PC-3 (cell line): Measurements from ENCODE around the gene RGS7. TPM values are rescaled to one million over a fixed set of nuclear protein-coding genes. Genes with fewer than 3 reads are reported as not detected.

Experiments
- ATAC-seq: fragments of 200-7000 bp; cut with Tn5 transposase; 2 replicates; pipeline ENCODE4 v1.9.1; 2020; ENCODE audit warnings: mild to moderate bottlenecking, moderate library complexity
- BruUV-seq: library from RNA; stranded (reverse); fragments of 400-500 nt; replicated peaks from 2 replicates; lab custom pipeline; 2021; lab: Mats Ljungman, UMichigan
- CTCF ChIA-PET: fragments of 300-600 bp; sonication (Branson Sonifier 250); formaldehyde crosslinking; loops from one replicate; lab custom pipeline; 2022; ENCODE audit warnings: antibody characterized with exemption; lab: Charles Lee
- POLR2A ChIA-PET: fragments of 300-600 bp; sonication (Branson Sonifier 250); formaldehyde crosslinking; loops from one replicate; lab custom pipeline; 2022; ENCODE audit warnings: antibody characterized with exemption; ENCODE audit not compliant: unreplicated experiment; lab: Charles Lee
- DNase-seq: peaks from one replicate; pipeline ENCODE4 v3.0.0-alpha.2; 2015
- H2AFZ ChIP-seq: fragments of 300-600 bp; sonication (generic); 2 replicates; pipeline ENCODE4 v1.6.0; 2016; ENCODE audit warnings: antibody characterized with exemption, low read length
- H3F3A ChIP-seq: fragments of 300-600 bp; sonication (generic); one replicate; pipeline ENCODE4 v1.6.0; 2017; ENCODE audit warnings: antibody characterized with exemption, low read length, control low read depth, mild to moderate bottlenecking; ENCODE audit not compliant: unreplicated experiment
- H3K27ac ChIP-seq: fragments of 300-600 bp; sonication (generic); 2 replicates; pipeline ENCODE4 v1.5.1; 2016; ENCODE audit warnings: mild to moderate bottlenecking, low read length
- H3K27me3 ChIP-seq: fragments of 300-600 bp; sonication (generic); 2 replicates; pipeline ENCODE4 v1.6.1; 2016; ENCODE audit warnings: low read length, mixed read lengths
- H3K36me3 ChIP-seq: fragments of 300-600 bp; sonication (generic); 2 replicates; pipeline ENCODE4 v1.6.1; 2016; ENCODE audit warnings: low read depth, mixed run types, low read length, mixed read lengths
- H3K4me1 ChIP-seq: fragments of 300-600 bp; sonication (generic); 2 replicates; pipeline ENCODE4 v1.5.1; 2016; ENCODE audit warnings: low read length; ENCODE audit not compliant: insufficient read depth
- H3K4me2 ChIP-seq: fragments of 300-600 bp; sonication (generic); 2 replicates; pipeline ENCODE4 v1.6.0; 2016; ENCODE audit warnings: low read length
- H3K4me3 ChIP-seq: fragments of 300-600 bp; sonication (generic); 2 replicates; pipeline ENCODE4 v1.5.1; 2016; ENCODE audit warnings: mild to moderate bottlenecking, low read length, mixed read lengths
- H3K79me2 ChIP-seq: fragments of 300-600 bp; sonication (generic); 2 replicates; pipeline ENCODE4 v1.6.1; 2017; ENCODE audit warnings: low read length, mixed read lengths
- H3K9ac ChIP-seq: fragments of 300-600 bp; sonication (generic); 2 replicates; pipeline ENCODE4 v1.6.0; 2016; ENCODE audit warnings: mild to moderate bottlenecking, low read length
- H3K9me2 ChIP-seq: fragments of 300-600 bp; sonication (generic); replicated peaks from 2 replicates; pipeline ENCODE4 v1.6.1; 2016; ENCODE audit warnings: mixed run types, low read length, mixed read lengths
- H3K9me3 ChIP-seq: fragments of 300-600 bp; sonication (generic); 2 replicates; pipeline ENCODE4 v1.6.1; 2016; ENCODE audit warnings: low read length, mixed read lengths
- H4K20me1 ChIP-seq: fragments of 300-600 bp; sonication (generic); 2 replicates; pipeline ENCODE4 v1.6.1; 2016; ENCODE audit warnings: low read length, mixed read lengths
- CTCF ChIP-seq: fragments of 300-600 bp; sonication (generic); conservative IDR thresholded peaks from 2 replicates; pipeline ENCODE4 v1.5.1; 2017; ENCODE audit warnings: antibody characterized with exemption, low read depth, mild to moderate bottlenecking, low read length
- EZH2 ChIP-seq: fragments of 300-600 bp; sonication (generic); IDR thresholded peaks from one replicate; pipeline ENCODE4 v1.6.1; 2017; ENCODE audit warnings: antibody characterized with exemption, mild to moderate bottlenecking, low read length; ENCODE audit not compliant: unreplicated experiment
- EZH2phosphoT487 ChIP-seq: fragments of 300-600 bp; sonication (generic); IDR thresholded peaks from 2 replicates; pipeline ENCODE4 v1.6.1; 2018; ENCODE audit warnings: mild to moderate bottlenecking, antibody characterized with exemption, low read length, borderline replicate concordance
- intact Hi-C: fragments of 100-400 bp; cut with micrococcal nuclease; formaldehyde crosslinking; loops from 2 replicates; pipeline ENCODE4 v1.9.0; 2023
- total RNA-seq: library from RNA; depleted of rRNA; stranded (reverse); fragments of >200 nt; gene quantifications from 2 replicates; pipeline ENCODE4 v1.2.3, GENCODE V29; 2014

Gene RGS7
- total RNA-seq, 1 experiment from 2014 or later: 0.15 TPM

DNA sequence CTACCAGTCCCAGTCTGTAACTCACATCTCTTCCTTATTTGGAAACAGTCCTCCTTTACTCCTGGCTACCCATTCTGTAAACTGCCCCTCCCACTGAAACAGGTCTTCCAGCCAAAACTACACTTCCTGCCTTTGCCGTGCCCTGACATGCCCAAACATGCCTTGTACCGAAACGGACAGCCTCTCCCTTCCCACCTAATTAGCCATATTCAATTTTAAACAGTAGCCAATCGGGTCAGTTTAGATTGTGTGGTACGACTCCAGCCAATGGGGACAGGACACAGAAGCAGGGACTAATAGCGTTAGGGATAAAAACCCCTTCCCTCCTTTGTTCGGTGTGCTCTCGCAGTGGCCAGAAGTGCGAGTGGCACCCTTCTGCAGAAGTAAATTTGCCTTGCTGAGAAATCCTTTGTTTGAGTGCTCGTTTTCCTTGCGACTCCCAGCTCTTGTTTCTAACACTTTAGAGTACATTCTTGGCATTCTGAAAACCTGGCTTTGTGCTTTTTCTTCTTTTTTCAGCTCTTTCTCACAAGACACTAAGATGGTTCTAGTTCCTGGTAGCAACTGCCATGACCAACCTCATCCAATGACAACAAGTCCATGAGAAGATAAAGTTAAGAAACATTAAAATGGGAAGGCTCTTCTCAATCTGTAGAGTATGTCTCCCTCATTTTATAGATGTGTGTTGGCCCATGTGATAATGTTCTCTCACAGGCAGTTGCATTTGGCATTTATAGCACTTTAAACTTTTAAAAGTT, 419.9 kb downstream of the RGS7 start:
- POLR2A ChIA-PET: no interaction called here
- Histone ChIP-seq H4K20me1 (no peaks in the 10 kb centered on the region), H3K27me3 (peaks cover 21% of the 10 kb centered on the region), H3K4me2 (no peak overlapping the region), H3K9me3 (peaks cover 31% of the 10 kb centered on the region), H3K4me1 (no peaks in the 10 kb centered on the region), H3F3A (no peaks in the 10 kb centered on the region), H3K27ac (no peak overlapping the region), H3K9ac (no peak overlapping the region), H2AFZ (no peak overlapping the region), H3K79me2 (no peaks in the 10 kb centered on the region), H3K36me3 (peaks cover 32% of the 10 kb centered on the region), H3K4me3 (peak overlapping the region; percentile 17; the same call in 1 of the 2 replicates), H3K9me2 (no peaks in the 10 kb centered on the region)
- DNase-seq: no peak
- TF ChIP-seq EZH2 (no peak), EZH2phosphoT487 (no peak), CTCF (no peak)
- intact Hi-C loops: no loop called here
- ATAC-seq: no peak
- no TSS peak for BruUV-seq
- CTCF ChIA-PET: no interaction called here

- H3K27ac ChIP-seq: no peak overlapping the region
- CTCF ChIA-PET: no interaction called here
- peaks cover 32% of the 10 kb centered on the region for H3K36me3 ChIP-seq
- H3F3A ChIP-seq: no peaks in the 10 kb centered on the region
- no peak for TF ChIP-seq CTCF
- TF ChIP-seq EZH2: no peak
- TF ChIP-seq EZH2phosphoT487: no peak
- intact Hi-C loops: no loop called here
- H3K4me3 ChIP-seq: no peak overlapping the region
- H4K20me1 ChIP-seq: no peaks in the 10 kb centered on the region
- H2AFZ ChIP-seq: no peak overlapping the region
- ATAC-seq: no peak
- H3K79me2 ChIP-seq: no peaks in the 10 kb centered on the region
- POLR2A ChIA-PET: no interaction called here
- peaks cover 16% of the 10 kb centered on the region; the same call in 1 of the 2 replicates for H3K27me3 ChIP-seq
- peaks cover 31% of the 10 kb centered on the region for H3K9me3 ChIP-seq
- H3K4me1 ChIP-seq: no peaks in the 10 kb centered on the region
- no peak for DNase-seq
- H3K9me2 ChIP-seq: no peaks in the 10 kb centered on the region
- H3K4me2 ChIP-seq: no peak overlapping the region
- BruUV-seq: no TSS peak
- H3K9ac ChIP-seq: no peak overlapping the region
Measured at GRCh38 chr1:240935920-240936319, 421.1 kb downstream of the RGS7 start.

DNA sequence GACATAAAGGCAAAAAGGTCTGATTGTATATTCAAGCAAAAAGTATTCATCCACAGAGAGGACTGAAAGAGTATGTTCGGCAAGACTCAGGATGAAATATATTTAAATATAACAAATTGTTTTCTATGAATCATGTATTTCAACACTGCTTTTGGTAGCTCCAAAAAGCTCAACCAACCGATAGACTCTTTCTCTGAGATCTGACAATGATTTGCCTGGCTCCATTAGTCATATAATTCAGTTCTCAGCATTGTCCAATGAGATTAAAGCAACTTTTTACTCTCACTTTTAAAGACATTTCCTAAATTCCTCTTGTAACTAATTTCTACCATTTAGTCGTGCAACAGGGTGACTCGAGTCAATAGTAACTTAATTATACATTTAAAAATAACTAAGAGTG, 426.0 kb downstream of the RGS7 start:
- POLR2A ChIA-PET: no interaction called here
- H3K4me3 ChIP-seq: no peak overlapping the region
- no peaks in the 10 kb centered on the region for H3F3A ChIP-seq
- BruUV-seq: no TSS peak
- TF ChIP-seq EZH2phosphoT487 (no peak), CTCF (no peak), EZH2 (no peak)
- peaks cover 6% of the 10 kb centered on the region for H3K36me3 ChIP-seq
- H3K4me2 ChIP-seq: no peak overlapping the region
- peaks cover 11% of the 10 kb centered on the region for H3K9me3 ChIP-seq
- ATAC-seq (no peak), DNase-seq (no peak)
- no peaks in the 10 kb centered on the region for H4K20me1 ChIP-seq
- H3K9me2 ChIP-seq: no peaks in the 10 kb centered on the region
- intact Hi-C loops: no loop called here
- H3K79me2 ChIP-seq: no peaks in the 10 kb centered on the region
- CTCF ChIA-PET: no interaction called here
- no peak overlapping the region for H3K9ac ChIP-seq
- no peaks in the 10 kb centered on the region for H3K4me1 ChIP-seq
- H2AFZ ChIP-seq: no peak overlapping the region
- H3K27ac ChIP-seq: no peak overlapping the region
- peaks cover 55% of the 10 kb centered on the region for H3K27me3 ChIP-seq
